NCI-H345 (cell line): ENCODE data around the gene CALU.

ENCODE experiments used
- DNase-seq: peaks from one replicate; lab custom pipeline; 2025; lab: John Stamatoyannopoulos, UW

The CALU gene

GRCh38 chr7:128788446-128789412, 49.6 kb downstream of the CALU start:
- DNase-seq, result no peak

GRCh38 chr7:128790315-128791041, 51.3 kb downstream of the CALU start:
- no peak for DNase-seq

GRCh38 chr7:128791121-128791971, 52.2 kb downstream of the CALU start, which contains the start of gene CCDC136:
Gene CCDC136, plus strand, starts transcription at chr7:128791968. Its CDS starts 444 bp downstream, at chr7:128792412.
- DNase-seq, result peak; percentile 69

DNA sequence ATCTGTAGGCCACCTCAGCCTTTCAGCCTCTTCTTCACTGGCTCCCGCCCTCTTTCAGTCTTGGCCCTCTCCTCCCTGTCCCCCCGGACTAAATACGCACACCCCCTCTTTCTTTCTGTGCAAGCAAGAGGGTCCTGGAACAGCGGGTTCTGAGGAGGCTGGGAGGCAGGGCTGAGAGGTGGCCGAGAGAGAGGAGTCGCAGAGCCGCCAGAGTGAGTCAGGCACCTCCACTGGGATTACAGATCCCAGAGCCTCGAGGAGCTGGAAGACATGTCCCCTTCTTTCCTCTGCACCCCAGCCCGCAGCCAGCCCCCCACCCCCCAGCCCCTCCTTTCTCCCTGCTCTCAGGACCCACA, 52.8 kb downstream of the CALU start:
- DNase-seq, result no peak

- DNase-seq, result no peak
Observed at GRCh38 chr7:128792471-128793180, 53.5 kb downstream of the CALU start.

GRCh38 chr7:128793181-128793547, 54.0 kb downstream of the CALU start:
- no peak for DNase-seq

DNA sequence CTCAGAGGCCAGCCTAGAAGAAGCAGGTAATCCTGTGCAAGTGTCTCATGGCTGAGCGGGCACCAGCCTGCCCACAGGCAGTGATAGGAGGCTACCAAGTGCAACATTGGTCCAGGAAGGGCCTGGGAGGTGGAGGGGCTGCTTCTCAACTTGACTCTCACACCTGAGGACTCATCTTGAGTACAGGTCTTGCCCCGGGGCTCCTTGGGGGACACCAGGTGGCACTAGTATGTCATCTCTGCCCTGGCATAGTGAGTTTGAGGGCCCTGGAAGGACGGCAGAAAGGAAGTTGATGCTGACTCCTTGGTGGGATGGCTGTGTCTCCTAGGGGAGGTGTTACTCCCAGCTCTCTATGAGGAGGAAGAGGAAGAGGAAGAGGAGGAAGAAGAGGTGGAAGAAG, 54.9 kb downstream of the CALU start:
- DNase-seq, result peak; percentile 5

GRCh38 chr7:128794436-128794835, 55.3 kb downstream of the CALU start:
- DNase-seq, result no peak

DNA sequence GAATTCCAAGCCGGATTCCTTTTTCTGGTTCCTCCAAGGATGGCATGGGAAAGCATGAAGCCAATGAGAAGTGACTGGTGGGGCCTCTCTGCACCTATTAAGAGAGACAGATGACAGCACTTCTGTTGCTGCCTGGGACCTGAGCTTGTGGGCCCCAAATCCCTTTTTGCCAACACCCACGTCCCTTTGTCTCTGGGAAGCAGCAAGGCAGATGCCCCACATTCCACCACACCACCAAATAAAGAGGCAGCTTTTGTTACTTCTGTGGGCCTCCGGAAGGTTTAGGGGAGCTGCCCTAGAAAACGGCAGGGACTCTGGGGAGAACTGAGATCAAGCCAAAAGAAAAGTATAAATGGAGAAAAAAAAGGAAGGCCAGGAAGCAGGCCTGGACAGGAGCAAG, 56.0 kb downstream of the CALU start:
- no peak for DNase-seq

- DNase-seq, result no peak
Observed at GRCh38 chr7:128796327-128796726, 57.2 kb downstream of the CALU start.

DNA sequence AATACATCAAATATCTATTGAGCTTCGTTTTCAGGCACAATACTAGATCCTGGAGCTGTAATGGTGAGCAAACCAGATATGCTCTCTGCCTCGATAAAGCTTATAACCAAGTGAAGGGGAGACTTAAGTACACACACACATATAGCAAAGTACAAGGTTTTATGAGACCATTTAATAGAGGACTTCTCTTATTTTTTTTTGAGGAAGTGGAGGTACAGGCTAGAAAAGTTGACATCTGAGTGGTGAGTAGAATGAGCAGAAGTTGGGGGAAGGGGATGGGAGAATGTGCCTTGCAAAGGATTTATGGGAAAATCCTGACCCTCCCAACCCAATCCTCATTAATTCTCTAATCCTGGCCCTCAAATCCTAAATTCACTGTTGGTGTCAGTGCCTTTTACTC, 60.3 kb downstream of the CALU start:
- no peak for DNase-seq

DNA sequence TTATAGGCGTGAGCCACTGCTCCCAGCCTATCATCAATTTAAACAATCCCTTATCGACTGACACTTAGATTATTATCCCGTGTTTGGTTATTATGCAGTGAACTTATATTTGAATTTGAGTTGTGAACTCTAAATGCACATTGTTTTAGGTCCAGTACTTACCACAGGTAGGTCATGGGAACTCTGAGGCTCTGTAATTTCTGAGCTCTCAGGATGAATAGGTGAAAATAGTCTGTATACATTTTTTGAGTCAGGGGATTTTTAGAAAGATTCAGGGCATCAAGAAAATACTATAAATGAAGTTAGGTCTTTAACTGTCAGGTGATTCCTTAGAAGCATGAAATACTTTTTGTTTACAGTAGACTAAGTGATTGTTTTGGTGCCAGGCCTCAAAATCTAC, 61.4 kb downstream of the CALU start:
- no peak for DNase-seq

GRCh38 chr7:128801003-128801402, 61.8 kb downstream of the CALU start:
- no peak for DNase-seq

GRCh38 chr7:128801667-128802418, 62.7 kb downstream of the CALU start:
- no peak for DNase-seq

- DNase-seq, result no peak
Observed at GRCh38 chr7:128804484-128804883, 65.3 kb downstream of the CALU start.

DNA sequence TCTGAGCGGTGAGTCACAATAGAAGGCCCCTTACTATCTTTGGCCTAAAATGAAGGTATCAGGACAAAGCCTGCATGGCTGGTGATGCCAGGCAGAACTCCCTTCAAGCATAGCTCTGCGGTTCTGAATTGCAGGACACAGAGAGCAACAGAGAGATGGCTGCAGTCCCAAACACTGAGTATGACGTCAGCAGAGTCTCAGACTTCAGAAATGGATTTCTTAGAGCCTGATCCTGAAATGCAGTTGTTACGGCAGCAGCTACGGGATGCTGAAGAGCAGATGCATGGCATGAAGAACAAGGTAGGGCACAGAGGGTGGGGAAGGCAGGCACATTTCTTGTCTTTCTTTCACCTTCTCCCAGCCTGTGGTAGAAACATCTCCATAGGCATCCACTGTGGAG, 66.1 kb downstream of the CALU start:
- DNase-seq, result no peak

GRCh38 chr7:128807191-128807590, 68.0 kb downstream of the CALU start:
- no peak for DNase-seq

DNA sequence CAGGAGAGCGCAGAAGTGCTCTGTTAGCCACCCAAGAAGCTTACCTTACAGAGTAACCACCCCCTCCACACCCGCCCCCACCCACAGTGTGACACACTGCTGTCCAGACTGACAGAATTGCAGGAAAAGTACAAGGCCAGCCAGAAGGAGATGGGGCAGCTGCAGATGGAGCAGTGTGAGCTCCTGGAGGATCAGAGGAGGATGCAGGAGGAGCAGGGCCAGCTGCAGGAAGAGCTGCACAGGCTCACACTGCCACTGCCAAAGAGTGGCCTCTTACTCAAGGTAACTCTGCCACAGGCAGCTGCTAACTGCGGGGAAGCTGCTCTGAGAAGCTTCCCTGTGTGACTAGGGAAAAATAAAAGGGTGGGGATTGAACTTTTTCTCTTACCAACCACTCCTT, 70.2 kb downstream of the CALU start:
- DNase-seq, result no peak

GRCh38 chr7:128810473-128810872, 71.3 kb downstream of the CALU start:
- DNase-seq, result no peak

GRCh38 chr7:128810997-128811396, 71.8 kb downstream of the CALU start:
- DNase-seq, result no peak
